ENCODE data around the gene ABI3BP.

The ABI3BP gene

DNA sequence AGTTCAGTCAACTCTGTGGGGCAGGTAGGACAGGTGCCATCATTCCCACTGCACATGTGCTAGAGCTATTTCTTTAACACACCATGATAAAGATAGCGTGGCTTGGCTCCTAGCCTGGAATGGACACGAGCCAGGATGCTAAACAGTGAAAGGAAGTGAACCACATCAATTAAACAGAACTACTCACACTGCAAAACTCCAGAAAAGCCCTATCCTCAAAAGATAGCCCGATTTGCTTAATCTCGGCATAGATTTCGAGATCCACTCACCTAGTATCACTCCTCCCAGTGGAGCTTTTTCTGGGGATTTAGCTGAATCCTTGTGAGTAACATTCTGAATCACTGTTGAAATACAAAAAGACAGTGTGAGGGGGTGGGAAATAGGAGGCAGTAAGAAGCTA, 118.0 kb downstream of the ABI3BP start:
- Histone ChIP-seq H3K4me1 (ENCODE audit: control insufficient read depth in 1 of 2, insufficient read depth in 1 of 2, low read depth in 1 of 2, low read length in 1 of 2) (no peaks in the 10 kb centered on the region), H3K4me3 (ENCODE audit: low read depth in 1 of 2, low read length in 1 of 2) (no peak overlapping the region), H3K36me3 (no peaks in the 10 kb centered on the region), H3K27me3 (no peaks in the 10 kb centered on the region), H3K27ac (no peak overlapping the region), H3K9me3 (no peaks in the 10 kb centered on the region)
- TF ChIP-seq, protein P1, sequence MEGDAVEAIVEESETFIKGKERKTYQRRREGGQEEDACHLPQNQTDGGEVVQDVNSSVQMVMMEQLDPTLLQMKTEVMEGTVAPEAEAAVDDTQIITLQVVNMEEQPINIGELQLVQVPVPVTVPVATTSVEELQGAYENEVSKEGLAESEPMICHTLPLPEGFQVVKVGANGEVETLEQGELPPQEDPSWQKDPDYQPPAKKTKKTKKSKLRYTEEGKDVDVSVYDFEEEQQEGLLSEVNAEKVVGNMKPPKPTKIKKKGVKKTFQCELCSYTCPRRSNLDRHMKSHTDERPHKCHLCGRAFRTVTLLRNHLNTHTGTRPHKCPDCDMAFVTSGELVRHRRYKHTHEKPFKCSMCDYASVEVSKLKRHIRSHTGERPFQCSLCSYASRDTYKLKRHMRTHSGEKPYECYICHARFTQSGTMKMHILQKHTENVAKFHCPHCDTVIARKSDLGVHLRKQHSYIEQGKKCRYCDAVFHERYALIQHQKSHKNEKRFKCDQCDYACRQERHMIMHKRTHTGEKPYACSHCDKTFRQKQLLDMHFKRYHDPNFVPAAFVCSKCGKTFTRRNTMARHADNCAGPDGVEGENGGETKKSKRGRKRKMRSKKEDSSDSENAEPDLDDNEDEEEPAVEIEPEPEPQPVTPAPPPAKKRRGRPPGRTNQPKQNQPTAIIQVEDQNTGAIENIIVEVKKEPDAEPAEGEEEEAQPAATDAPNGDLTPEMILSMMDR (IDR thresholded peaks at IDR 0.05) = no peak

GRCh38 chr3:100873611-100874010, 119.6 kb downstream of the ABI3BP start:
- Histone ChIP-seq H3K27ac (no peak overlapping the region), H3K4me1 (ENCODE audit: control insufficient read depth in 1 of 2, insufficient read depth in 1 of 2, low read depth in 1 of 2, low read length in 1 of 2) (no peaks in the 10 kb centered on the region), H3K4me3 (ENCODE audit: low read depth in 1 of 2, low read length in 1 of 2) (no peak overlapping the region), H3K36me3 (no peaks in the 10 kb centered on the region), H3K9me3 (no peaks in the 10 kb centered on the region), H3K27me3 (no peaks in the 10 kb centered on the region)
- TF ChIP-seq, protein P1 (IDR thresholded peaks at IDR 0.05) = no peak

DNA sequence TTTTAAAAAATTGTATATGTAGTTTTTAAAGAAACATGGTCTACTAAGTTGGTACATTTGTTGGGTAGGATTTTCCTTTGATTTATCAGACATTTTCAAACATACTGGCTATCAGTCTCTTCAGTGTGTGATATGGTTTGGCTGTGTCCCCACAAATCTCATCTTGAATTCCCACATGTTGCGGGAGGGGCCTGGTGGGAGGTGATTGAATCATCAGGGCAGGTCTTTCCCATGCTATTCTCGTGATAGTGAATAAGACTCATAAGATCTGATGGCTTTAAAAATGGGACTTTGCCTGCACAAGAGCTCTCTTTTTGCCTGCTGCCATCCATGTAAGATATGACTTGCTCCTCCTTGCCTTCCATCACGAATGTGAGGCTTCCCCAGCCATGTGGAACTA, 121.9 kb downstream of the ABI3BP start:
- TF ChIP-seq, protein P1 (IDR thresholded peaks at IDR 0.05) = no peak
- Histone ChIP-seq H3K27ac (no peak overlapping the region), H3K36me3 (no peaks in the 10 kb centered on the region), H3K9me3 (no peaks in the 10 kb centered on the region), H3K4me1 (ENCODE audit: control insufficient read depth in 1 of 2, insufficient read depth in 1 of 2, low read depth in 1 of 2, low read length in 1 of 2) (no peaks in the 10 kb centered on the region), H3K27me3 (no peaks in the 10 kb centered on the region), H3K4me3 (ENCODE audit: low read depth in 1 of 2, low read length in 1 of 2) (no peak overlapping the region)

- H3K27me3 ChIP-seq = no peaks in the 10 kb centered on the region
- H3K4me1 ChIP-seq (ENCODE audit: control insufficient read depth in 1 of 2, insufficient read depth in 1 of 2, low read depth in 1 of 2, low read length in 1 of 2) = no peaks in the 10 kb centered on the region
- H3K36me3 ChIP-seq = no peaks in the 10 kb centered on the region
- H3K4me3 ChIP-seq (ENCODE audit: low read depth in 1 of 2, low read length in 1 of 2) = no peak overlapping the region
- TF ChIP-seq, protein P1 (IDR thresholded peaks at IDR 0.05) = no peak
- H3K27ac ChIP-seq = no peak overlapping the region
- no peaks in the 10 kb centered on the region for H3K9me3 ChIP-seq
These were observed 123.4 kb downstream of the ABI3BP start for GRCh38 chr3:100869787-100870186.

- TF ChIP-seq, protein P1 (IDR thresholded peaks at IDR 0.05) = no peak
- H3K4me1 ChIP-seq (ENCODE audit: control insufficient read depth in 1 of 2, insufficient read depth in 1 of 2, low read depth in 1 of 2, low read length in 1 of 2) = no peaks in the 10 kb centered on the region
- H3K4me3 ChIP-seq (ENCODE audit: low read depth in 1 of 2, low read length in 1 of 2) = no peak overlapping the region
- H3K9me3 ChIP-seq = no peaks in the 10 kb centered on the region
- no peak overlapping the region for H3K27ac ChIP-seq
- no peaks in the 10 kb centered on the region for H3K36me3 ChIP-seq
- H3K27me3 ChIP-seq = no peaks in the 10 kb centered on the region
These were observed 124.3 kb downstream of the ABI3BP start for GRCh38 chr3:100868894-100869293.

DNA sequence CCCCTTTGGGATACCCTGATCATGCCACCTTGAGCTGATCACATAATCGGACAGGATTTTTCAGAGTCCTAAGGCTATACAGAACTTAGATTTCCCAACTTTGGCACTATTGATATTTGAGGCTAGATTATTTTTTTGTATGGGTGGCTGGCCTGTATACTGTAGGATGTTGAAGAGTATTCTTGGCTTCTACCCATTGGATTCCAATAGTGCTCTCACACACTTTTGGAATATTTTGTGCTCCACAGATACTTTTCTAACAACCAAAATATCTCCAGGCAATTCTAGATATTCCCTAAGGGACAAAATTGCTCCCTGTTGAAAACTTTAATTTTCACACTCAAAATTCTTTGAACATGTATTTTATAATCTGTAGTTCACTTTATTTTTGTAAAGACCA, 125.1 kb downstream of the ABI3BP start:
- Histone ChIP-seq H3K36me3 (no peaks in the 10 kb centered on the region), H3K9me3 (no peaks in the 10 kb centered on the region), H3K27me3 (no peaks in the 10 kb centered on the region), H3K27ac (no peak overlapping the region), H3K4me1 (ENCODE audit: control insufficient read depth in 1 of 2, insufficient read depth in 1 of 2, low read depth in 1 of 2, low read length in 1 of 2) (no peaks in the 10 kb centered on the region), H3K4me3 (ENCODE audit: low read depth in 1 of 2, low read length in 1 of 2) (no peak overlapping the region)
- TF ChIP-seq, protein P1 (IDR thresholded peaks at IDR 0.05) = no peak

All from neutrophil (primary cell).